Measurements from ENCODE around the gene SPTSSB.
A peak's percentile ranks its signal among the peaks of the same experiment; 100 is the strongest.

SPTSSB gene

GRCh38 chr3:161310649-161311423, 60.5 kb downstream of the SPTSSB start:
- DNase-seq: peak; percentile 23
- peak overlapping the region in 1 of 2 donors; percentile 24 for H3K4me3 Mint-ChIP-seq
- peak; percentile 89 to 91 for ATAC-seq (replicated peaks)

GRCh38 chr3:161305095-161305991, 66.0 kb downstream of the SPTSSB start:
- Mint-ChIP-seq H3K9me3 (peaks cover 7 to 10% of the 10 kb centered on the region in 2 donors), H3K27ac (no peak overlapping the region), H3K4me1 (peaks cover 2 to 3% of the 10 kb centered on the region in 2 donors), H3K27me3 (peaks cover 6 to 10% of the 10 kb centered on the region in 2 donors), H3K4me3 (no peak overlapping the region), H3K36me3 (peaks cover 0 to 3% of the 10 kb centered on the region in 2 donors)
- DNase-seq: no peak
- ATAC-seq (replicated peaks): peak in 1 of 2 donors; percentile 29

More at GRCh38 chr3:161310649-161311423, 60.5 kb downstream of the SPTSSB start:
- Mint-ChIP-seq H3K4me1 (peaks cover 14 to 17% of the 10 kb centered on the region in 2 donors), H3K27ac (peak overlapping the region; percentile 4), H3K36me3 (peaks cover 0 to 6% of the 10 kb centered on the region in 2 donors), H3K27me3 (peaks cover 16 to 26% of the 10 kb centered on the region in 2 donors), H3K9me3 (peaks cover 10 to 13% of the 10 kb centered on the region in 2 donors)

GRCh38 chr3:161296814-161297213, 74.5 kb downstream of the SPTSSB start:
- ATAC-seq (replicated peaks) (no peak), DNase-seq (no peak)
- H3K9me3 Mint-ChIP-seq: peaks cover 12 to 23% of the 10 kb centered on the region in 2 donors
- no peak overlapping the region for H3K4me3 Mint-ChIP-seq
- H3K27ac Mint-ChIP-seq: no peak overlapping the region
- H3K36me3 Mint-ChIP-seq: peaks cover 6 to 10% of the 10 kb centered on the region in 2 donors
- peaks cover 0 to 16% of the 10 kb centered on the region in 2 donors for H3K27me3 Mint-ChIP-seq
- no peaks in the 10 kb centered on the region for H3K4me1 Mint-ChIP-seq

GRCh38 chr3:161295325-161295724, 76.0 kb downstream of the SPTSSB start:
- Mint-ChIP-seq H3K4me1 (no peaks in the 10 kb centered on the region), H3K27ac (no peak overlapping the region), H3K9me3 (peaks cover 12 to 23% of the 10 kb centered on the region in 2 donors), H3K36me3 (peaks cover 6 to 10% of the 10 kb centered on the region in 2 donors), H3K27me3 (peaks cover 3 to 16% of the 10 kb centered on the region in 2 donors), H3K4me3 (no peak overlapping the region)
- no peak for ATAC-seq (replicated peaks)
- DNase-seq: no peak

All from stimulated activated naive B cell treated with anti-CD40 and anti-IgM and Interleukin-4, amounts not matched to agents 10 μg/mL and 1 μg/mL and 100 μg/mL, for 72 hours (primary cell).